K562 (cell line): ENCODE results near the gene MYO18A. TPM values are rescaled to one million over a fixed set of nuclear protein-coding genes. Genes with fewer than 3 reads are reported as not detected.

Experiments
- ARID3B ChIP-seq: fragments of 250-450 bp; sonication (Bioruptor Pico); IDR thresholded peaks from 2 replicates; pipeline ENCODE4 v1.4.0; 2020; ENCODE audit warnings: borderline replicate concordance
- CBX5 ChIP-seq: IDR thresholded peaks from 2 replicates; pipeline ENCODE4 v1.6.1; 2014; ENCODE audit warnings: low read depth, borderline replicate concordance
- DACH1 ChIP-seq: fragments of 450-650 bp; IDR thresholded peaks from 2 replicates; pipeline ENCODE4 v1.6.1; 2018; ENCODE audit not compliant: partially characterized antibody
- E2F3 ChIP-seq: fragments of 250-450 bp; sonication (Bioruptor Pico); IDR thresholded peaks from 2 replicates; pipeline ENCODE4 v1.4.0; 2020; ENCODE audit warnings: mild to moderate bottlenecking
- GABPB1 ChIP-seq: sonication (generic); formaldehyde crosslinking; IDR thresholded peaks from 2 replicates; pipeline ENCODE4 v1.8.0; 2022; ENCODE audit warnings: mild to moderate bottlenecking, missing genetic modification reagents
- NELFE ChIP-seq: IDR thresholded peaks from 2 replicates; pipeline ENCODE4 v1.6.1; 2011; ENCODE audit warnings: mild to moderate bottlenecking; ENCODE audit not compliant: insufficient read depth, insufficient read length
- POLR2AphosphoS2 ChIP-seq: IDR thresholded peaks from 2 replicates; pipeline ENCODE4 v1.6.1; 2012; ENCODE audit warnings: low read length, improper control_type of control experiment
- PPARD ChIP-seq: fragments of 250-450 bp; sonication (Bioruptor Pico); IDR thresholded peaks from 2 replicates; pipeline ENCODE4 v1.8.0; 2022; ENCODE audit warnings: inconsistent platforms, mild to moderate bottlenecking, moderate library complexity
- RAD51 ChIP-seq: fragments of 450-650 bp; IDR thresholded peaks from 2 replicates; pipeline ENCODE4 v1.7.1; 2016; ENCODE audit warnings: low read depth, mild to moderate bottlenecking, borderline replicate concordance
- SAP30 ChIP-seq: fragments of 200-600 bp; sonication (generic); IDR thresholded peaks from 2 replicates; pipeline ENCODE4 v1.6.1; 2012; ENCODE audit warnings: borderline replicate concordance, low read depth, mild to moderate bottlenecking, moderate library complexity, low read length, control low read depth, inconsistent platforms; ENCODE audit not compliant: insufficient read depth, poor library complexity, severe bottlenecking
- SMC3 ChIP-seq: conservative IDR thresholded peaks from 2 replicates; pipeline ENCODE4 v1.6.1; 2011; ENCODE audit warnings: low read depth, low read length, improper control_type of control experiment; ENCODE audit not compliant: insufficient read depth
- ZNF449 ChIP-seq: fragments of 250-450 bp; sonication (Bioruptor Pico); IDR thresholded peaks from 2 replicates; pipeline ENCODE4 v1.8.0; 2022; ENCODE audit warnings: moderate library complexity, mild to moderate bottlenecking, inconsistent platforms
- ZNF77 ChIP-seq: fragments of 250-450 bp; sonication (Bioruptor Pico); IDR thresholded peaks from 2 replicates; pipeline ENCODE4 v1.5.0; 2020
- polyA plus RNA-seq, 8 experiments: library from polyadenylated mRNA; depleted of rRNA in 4 of 8; stranded (reverse) in 5 of 8; unstranded in 3 of 8; fragments of >200 nt; fragmentation: Nextera tagmentation in 2 of 8; fragmentation: Illumina TruSeq in 1 of 8; extraction: Ambion mirVana in 2 of 8; extraction: Trizol in 1 of 8; gene quantifications; 2 replicates each; pipeline versions ENCODE4 v1.2.1 to v1.2.3, GENCODE V29; 2011 to 2014; ENCODE audit warnings: inconsistent platforms in 1 of 8, missing spikeins in 1 of 8
- total RNA-seq, 7 experiments: library from RNA; depleted of rRNA in 6 of 7; stranded (reverse); fragments of >200 nt in 6 of 7; fragmentation: Illumina TruSeq in 2 of 7; extraction: Trizol in 2 of 7; gene quantifications; 2 replicates each; pipeline versions ENCODE4 v1.2.1 to v1.2.3, GENCODE V29; 2011 to 2021; ENCODE audit warnings: low replicate concordance in 1 of 7
- TF ChIP-seq, protein P1 (sequence below): sonication (generic); formaldehyde crosslinking; IDR thresholded peaks from 2 replicates; pipeline ENCODE4 v1.8.1; 2023; ENCODE audit warnings: mild to moderate bottlenecking, missing genetic modification reagents
- TF ChIP-seq, protein P2 (sequence below): fragments of 450-650 bp; IDR thresholded peaks from one replicate; pipeline ENCODE4 v1.6.1; 2018; ENCODE audit warnings: mild to moderate bottlenecking, moderate library complexity; ENCODE audit not compliant: partially characterized antibody
- TF ChIP-seq, protein P3 (sequence below): fragments of 450-650 bp; formaldehyde crosslinking; IDR thresholded peaks from 2 replicates; pipeline ENCODE4 v1.4.0; 2020; ENCODE audit warnings: mild to moderate bottlenecking, mixed read lengths
- TF ChIP-seq, protein P4 (sequence below): IDR thresholded peaks from 3 replicates; pipeline ENCODE4 v1.6.1; 2011; ENCODE audit warnings: borderline replicate concordance, mild to moderate bottlenecking, moderate library complexity; ENCODE audit not compliant: insufficient read length; ENCODE audit errors: extremely low read depth

Gene MYO18A
- total and polyA plus RNA-seq, 9 of the 15 experiments (the other 6 are each of a cell fraction or from before 2014, with no cell fraction given), result 2.5 to 65.4 (median 17.1) TPM

DNA sequence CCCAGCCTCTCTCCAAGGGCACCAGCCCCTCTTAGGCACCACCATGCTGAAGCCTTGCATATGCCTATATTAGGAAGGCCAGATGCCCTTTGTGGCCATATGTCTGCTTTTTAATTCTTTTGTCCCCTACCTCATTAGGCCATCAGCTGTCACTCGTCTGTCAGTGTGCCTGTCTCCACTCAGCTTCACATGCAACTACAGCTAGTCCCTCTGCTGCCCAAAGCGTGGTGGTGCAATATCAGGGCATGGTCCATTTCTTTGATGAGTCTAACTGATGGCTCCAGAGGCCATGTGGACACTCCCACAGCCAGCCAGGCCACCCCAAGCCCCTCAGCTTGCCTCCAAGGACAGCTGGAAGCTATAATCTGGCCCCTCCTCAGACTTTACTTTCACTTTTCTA, 36.3 kb downstream of the MYO18A start (continued):
- TF ChIP-seq, protein P1, sequence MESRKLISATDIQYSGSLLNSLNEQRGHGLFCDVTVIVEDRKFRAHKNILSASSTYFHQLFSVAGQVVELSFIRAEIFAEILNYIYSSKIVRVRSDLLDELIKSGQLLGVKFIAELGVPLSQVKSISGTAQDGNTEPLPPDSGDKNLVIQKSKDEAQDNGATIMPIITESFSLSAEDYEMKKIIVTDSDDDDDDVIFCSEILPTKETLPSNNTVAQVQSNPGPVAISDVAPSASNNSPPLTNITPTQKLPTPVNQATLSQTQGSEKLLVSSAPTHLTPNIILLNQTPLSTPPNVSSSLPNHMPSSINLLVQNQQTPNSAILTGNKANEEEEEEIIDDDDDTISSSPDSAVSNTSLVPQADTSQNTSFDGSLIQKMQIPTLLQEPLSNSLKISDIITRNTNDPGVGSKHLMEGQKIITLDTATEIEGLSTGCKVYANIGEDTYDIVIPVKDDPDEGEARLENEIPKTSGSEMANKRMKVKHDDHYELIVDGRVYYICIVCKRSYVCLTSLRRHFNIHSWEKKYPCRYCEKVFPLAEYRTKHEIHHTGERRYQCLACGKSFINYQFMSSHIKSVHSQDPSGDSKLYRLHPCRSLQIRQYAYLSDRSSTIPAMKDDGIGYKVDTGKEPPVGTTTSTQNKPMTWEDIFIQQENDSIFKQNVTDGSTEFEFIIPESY (CRISPR knock-in tag), result no peak
- TF ChIP-seq, protein P2, sequence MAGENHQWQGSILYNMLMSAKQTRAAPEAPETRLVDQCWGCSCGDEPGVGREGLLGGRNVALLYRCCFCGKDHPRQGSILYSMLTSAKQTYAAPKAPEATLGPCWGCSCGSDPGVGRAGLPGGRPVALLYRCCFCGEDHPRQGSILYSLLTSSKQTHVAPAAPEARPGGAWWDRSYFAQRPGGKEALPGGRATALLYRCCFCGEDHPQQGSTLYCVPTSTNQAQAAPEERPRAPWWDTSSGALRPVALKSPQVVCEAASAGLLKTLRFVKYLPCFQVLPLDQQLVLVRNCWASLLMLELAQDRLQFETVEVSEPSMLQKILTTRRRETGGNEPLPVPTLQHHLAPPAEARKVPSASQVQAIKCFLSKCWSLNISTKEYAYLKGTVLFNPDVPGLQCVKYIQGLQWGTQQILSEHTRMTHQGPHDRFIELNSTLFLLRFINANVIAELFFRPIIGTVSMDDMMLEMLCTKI, result no peak
- TF ChIP-seq NELFE (no peak), CBX5 (no peak), E2F3 (no peak), ZNF77 (CRISPR knock-in tag) (no peak), DACH1 (peak; percentile 31), GABPB1 (CRISPR knock-in tag) (no peak), RAD51 (no peak), SMC3 (0 out of 2 replicates have a peak, but pooled peaks have one; percentile 20), POLR2AphosphoS2 (no peak), PPARD (CRISPR knock-in tag) (no peak), ARID3B (no peak), ZNF449 (CRISPR knock-in tag) (no peak), SAP30 (no peak)
- TF ChIP-seq, protein P3, sequence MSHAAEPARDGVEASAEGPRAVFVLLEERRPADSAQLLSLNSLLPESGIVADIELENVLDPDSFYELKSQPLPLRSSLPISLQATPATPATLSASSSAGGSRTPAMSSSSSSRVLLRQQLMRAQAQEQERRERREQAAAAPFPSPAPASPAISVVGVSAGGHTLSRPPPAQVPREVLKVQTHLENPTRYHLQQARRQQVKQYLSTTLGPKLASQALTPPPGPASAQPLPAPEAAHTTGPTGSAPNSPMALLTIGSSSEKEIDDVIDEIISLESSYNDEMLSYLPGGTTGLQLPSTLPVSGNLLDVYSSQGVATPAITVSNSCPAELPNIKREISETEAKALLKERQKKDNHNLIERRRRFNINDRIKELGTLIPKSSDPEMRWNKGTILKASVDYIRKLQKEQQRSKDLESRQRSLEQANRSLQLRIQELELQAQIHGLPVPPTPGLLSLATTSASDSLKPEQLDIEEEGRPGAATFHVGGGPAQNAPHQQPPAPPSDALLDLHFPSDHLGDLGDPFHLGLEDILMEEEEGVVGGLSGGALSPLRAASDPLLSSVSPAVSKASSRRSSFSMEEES (CRISPR knock-in tag), result no peak
- TF ChIP-seq, protein P4, sequence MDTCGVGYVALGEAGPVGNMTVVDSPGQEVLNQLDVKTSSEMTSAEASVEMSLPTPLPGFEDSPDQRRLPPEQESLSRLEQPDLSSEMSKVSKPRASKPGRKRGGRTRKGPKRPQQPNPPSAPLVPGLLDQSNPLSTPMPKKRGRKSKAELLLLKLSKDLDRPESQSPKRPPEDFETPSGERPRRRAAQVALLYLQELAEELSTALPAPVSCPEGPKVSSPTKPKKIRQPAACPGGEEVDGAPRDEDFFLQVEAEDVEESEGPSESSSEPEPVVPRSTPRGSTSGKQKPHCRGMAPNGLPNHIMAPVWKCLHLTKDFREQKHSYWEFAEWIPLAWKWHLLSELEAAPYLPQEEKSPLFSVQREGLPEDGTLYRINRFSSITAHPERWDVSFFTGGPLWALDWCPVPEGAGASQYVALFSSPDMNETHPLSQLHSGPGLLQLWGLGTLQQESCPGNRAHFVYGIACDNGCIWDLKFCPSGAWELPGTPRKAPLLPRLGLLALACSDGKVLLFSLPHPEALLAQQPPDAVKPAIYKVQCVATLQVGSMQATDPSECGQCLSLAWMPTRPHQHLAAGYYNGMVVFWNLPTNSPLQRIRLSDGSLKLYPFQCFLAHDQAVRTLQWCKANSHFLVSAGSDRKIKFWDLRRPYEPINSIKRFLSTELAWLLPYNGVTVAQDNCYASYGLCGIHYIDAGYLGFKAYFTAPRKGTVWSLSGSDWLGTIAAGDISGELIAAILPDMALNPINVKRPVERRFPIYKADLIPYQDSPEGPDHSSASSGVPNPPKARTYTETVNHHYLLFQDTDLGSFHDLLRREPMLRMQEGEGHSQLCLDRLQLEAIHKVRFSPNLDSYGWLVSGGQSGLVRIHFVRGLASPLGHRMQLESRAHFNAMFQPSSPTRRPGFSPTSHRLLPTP, result no peak
